GM19463 (cell line): ENCODE results near the gene MAGI2.

ENCODE experiments used
- ATAC-seq: cut with Tn5 transposase; IDR thresholded peaks from one replicate; pipeline ENCODE4 v1.9.1; 2021; ENCODE audit warnings: mild to moderate bottlenecking, moderate library complexity; ENCODE audit not compliant: unreplicated experiment

The MAGI2 gene

GRCh38 chr7:79180533-79180932 is 272.9 kb downstream of the MAGI2 start:
- no peak for ATAC-seq

GRCh38 chr7:79176859-79177477 is 276.5 kb downstream of the MAGI2 start:
- ATAC-seq, result no peak

- ATAC-seq, result no peak
Measured at GRCh38 chr7:79175374-79175773, 278.1 kb downstream of the MAGI2 start.

- no peak for ATAC-seq
Measured at GRCh38 chr7:79165225-79165624, 288.2 kb downstream of the MAGI2 start.

GRCh38 chr7:79159040-79159664 is 294.3 kb downstream of the MAGI2 start:
- no peak for ATAC-seq

- ATAC-seq, result no peak
Measured at GRCh38 chr7:79157281-79157680, 296.2 kb downstream of the MAGI2 start.

- ATAC-seq, result no peak
Measured at GRCh38 chr7:79149831-79150230, 303.6 kb downstream of the MAGI2 start.

GRCh38 chr7:79142706-79143105 is 310.8 kb downstream of the MAGI2 start:
- no peak for ATAC-seq

GRCh38 chr7:79141252-79141651 is 312.2 kb downstream of the MAGI2 start:
- no peak for ATAC-seq

- no peak for ATAC-seq
Measured at GRCh38 chr7:79137942-79138341, 315.5 kb downstream of the MAGI2 start.

- no peak for ATAC-seq
Measured at GRCh38 chr7:79132844-79133451, 320.5 kb downstream of the MAGI2 start.

- ATAC-seq, result no peak
Measured at GRCh38 chr7:79130715-79131114, 322.8 kb downstream of the MAGI2 start.

GRCh38 chr7:79124331-79124730 is 329.1 kb downstream of the MAGI2 start:
- ATAC-seq, result no peak

- no peak for ATAC-seq
Measured at GRCh38 chr7:79118143-79118542, 335.3 kb downstream of the MAGI2 start.

- ATAC-seq, result no peak
Measured at GRCh38 chr7:79096361-79096805, 357.1 kb downstream of the MAGI2 start.

GRCh38 chr7:79093421-79093820 is 360.0 kb downstream of the MAGI2 start:
- no peak for ATAC-seq

- no peak for ATAC-seq
Measured at GRCh38 chr7:79091661-79092060, 361.8 kb downstream of the MAGI2 start.

GRCh38 chr7:79091011-79091410 is 362.5 kb downstream of the MAGI2 start:
- ATAC-seq, result no peak

- no peak for ATAC-seq
Measured at GRCh38 chr7:79090543-79090942, 362.9 kb downstream of the MAGI2 start.

- no peak for ATAC-seq
Measured at GRCh38 chr7:79084423-79084822, 369.0 kb downstream of the MAGI2 start.

- no peak for ATAC-seq
Measured at GRCh38 chr7:79079919-79080554, 373.4 kb downstream of the MAGI2 start.

GRCh38 chr7:79078273-79078672 is 375.2 kb downstream of the MAGI2 start:
- no peak for ATAC-seq
